Activated CD4-positive, CD25-positive, alpha-beta regulatory T cell (primary cell): ENCODE data around the gene CAV1.

Experiments used
- DNase-seq, 4 experiments: peaks; one replicate each; lab custom pipeline; 2025; lab: John Stamatoyannopoulos, UW

Gene CAV1

DNA sequence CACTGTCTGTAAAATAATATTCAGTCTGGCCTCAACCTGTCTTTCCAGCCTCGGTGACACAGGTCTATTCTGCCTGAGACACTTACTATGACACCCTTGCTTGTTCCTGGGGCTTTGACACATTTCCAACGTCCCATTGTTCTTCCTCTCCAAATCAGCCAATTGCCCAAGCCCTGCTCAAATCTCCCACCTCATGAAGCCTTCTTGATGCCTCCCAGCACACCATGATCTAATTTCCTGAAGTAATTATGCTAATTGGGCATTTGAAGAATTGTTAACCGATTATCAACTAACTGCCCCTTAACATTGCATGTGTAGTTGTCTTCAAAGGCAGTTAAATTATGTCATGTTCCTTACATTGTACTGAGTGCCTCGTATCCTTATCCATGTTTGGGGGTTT, 33.1 kb downstream of the CAV1 start:
- no peak for DNase-seq

- DNase-seq: no peak
These were observed 35.5 kb downstream of the CAV1 start for GRCh38 chr7:116560021-116560970.

DNA sequence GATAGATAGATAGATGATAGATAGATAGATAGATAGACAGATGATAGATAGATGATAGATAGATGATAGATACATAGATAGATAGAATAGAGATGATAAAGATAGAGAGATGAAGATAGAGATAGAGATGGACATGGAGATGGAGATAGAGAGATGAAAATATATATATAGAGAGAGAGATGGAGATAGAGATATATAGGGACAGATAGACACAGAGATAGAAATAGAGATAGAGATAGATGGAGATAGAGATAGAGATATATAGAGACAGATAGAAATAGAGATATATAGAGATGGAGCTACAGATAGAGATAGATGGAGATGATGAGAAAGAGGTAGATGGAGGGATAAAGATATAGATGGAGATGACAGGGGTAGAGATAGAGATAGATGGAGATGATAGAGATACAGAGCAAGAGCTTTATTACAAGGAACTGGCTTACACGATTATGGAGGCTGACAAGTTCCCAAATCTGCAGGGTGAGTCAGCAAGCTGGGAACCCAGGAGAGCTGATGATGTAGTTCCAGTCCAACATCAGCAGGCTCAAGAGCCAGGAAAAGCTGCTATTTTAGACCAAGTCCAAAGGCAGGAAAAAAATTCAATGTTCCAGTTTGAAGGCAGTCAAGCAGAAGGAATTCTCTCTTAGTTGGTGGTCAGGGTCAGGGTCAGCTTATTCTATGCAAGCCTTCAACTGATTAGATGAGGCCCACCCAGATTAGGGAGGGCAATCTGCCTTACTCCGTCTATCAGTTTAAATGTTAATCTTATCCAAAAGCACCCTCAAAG, 37.1 kb downstream of the CAV1 start:
- no peak for DNase-seq

DNA sequence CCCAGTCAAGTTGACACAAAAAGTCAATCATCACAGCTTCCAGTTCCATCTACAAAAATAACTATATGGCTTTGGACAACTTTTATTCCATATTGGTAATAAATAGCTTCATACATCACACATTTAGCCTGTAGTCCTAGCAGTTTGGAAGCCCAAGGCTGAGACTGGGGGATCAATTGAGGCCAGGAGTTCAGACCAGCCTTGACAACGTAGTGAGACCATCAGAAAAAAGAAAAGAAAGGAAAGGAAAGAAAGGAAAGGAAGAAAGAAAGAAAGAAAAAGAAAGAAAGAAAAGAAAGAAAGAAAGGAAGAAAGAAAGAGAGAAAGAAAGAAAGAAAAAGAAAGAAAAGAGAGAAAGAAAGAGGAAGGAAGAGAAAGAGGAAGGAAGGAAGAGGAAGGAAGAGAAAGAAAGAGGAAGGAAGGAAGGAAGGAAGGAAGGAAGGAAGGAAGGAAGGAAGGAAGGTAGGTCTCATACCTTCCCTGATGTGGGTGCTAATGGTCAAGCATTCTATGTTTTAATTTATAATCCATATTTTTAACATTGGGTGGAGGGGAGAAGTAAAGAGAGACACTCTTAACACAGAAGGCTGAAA, 37.8 kb downstream of the CAV1 start:
- no peak for DNase-seq

- DNase-seq: no peak
These were observed 41.1 kb downstream of the CAV1 start for GRCh38 chr7:116565981-116566380.

- DNase-seq: no peak
These were observed 41.8 kb downstream of the CAV1 start for GRCh38 chr7:116566666-116567065.

DNA sequence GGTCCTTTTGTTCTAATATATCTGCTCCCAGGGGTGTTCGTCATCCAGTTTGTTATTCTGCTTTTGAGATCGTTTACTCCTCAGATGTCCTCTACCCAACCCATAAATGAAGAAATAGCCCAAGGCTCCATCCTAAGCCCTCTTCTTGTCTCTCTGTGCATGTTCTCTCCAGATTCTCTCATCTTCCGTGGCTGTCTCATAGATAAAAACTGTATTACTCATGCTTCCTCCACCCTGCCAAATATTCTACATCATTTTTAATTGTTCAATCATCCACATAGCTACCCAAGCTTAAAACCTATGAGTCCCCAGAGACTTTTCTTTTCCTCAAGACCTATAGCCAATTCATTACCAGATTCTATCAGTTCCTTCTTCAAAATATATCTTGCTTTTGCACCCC, 44.9 kb downstream of the CAV1 start:
- no peak for DNase-seq

DNA sequence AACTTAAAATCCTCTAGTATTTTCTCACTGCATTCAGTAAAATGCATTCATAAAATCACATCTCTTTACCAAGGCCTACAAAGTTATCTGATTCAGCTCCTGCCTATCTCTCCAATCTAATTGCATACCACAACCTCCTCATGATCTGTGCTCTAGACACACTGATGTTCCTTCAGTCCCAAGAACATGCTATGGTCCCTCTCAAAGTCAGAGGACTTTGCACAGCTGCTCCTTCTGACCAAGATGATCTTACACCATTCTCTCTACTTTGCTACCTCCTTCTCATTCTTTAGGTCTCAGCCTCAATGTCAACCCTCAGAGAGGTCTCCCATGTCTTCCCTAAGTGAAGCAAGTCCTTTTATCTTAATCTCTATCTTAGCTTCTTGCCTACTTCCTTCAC, 45.5 kb downstream of the CAV1 start:
- DNase-seq: no peak

DNA sequence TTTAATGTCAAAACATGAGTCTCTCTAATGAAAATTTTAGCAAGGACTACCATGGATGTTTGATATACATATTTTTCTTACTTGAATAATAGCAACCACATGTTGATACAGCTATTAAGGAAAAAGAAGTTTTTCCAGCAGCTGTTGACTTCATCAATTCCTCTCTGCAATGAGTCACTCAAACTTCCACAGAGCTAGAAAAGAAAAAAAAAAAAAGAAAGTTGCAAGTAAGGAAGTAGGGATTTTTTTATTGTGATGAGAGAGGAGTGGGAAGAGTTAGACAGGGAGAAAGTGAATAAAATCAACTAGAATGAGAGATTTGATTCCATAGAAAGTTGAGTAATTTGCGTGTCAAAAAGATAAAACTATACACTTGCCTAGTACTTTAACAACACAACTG, 46.2 kb downstream of the CAV1 start:
- DNase-seq: no peak

DNA sequence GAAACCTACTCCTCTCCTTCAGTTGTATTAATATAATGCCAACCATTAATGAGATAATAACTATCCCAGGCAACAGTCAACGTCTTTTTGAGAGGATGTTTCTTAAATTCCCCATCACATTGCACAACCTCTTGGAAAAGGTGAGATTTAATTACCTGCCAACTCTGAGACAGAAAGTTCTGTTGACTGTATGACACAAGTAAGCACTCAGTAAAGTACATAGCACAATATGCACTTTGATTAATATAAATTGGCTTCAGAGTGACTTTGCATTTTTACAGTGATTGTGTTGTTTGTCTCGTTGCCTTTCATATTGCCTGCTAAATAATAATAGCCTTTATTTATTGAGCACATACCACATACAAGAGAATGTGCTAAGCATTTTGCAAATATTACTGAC, 46.7 kb downstream of the CAV1 start:
- DNase-seq: no peak

DNA sequence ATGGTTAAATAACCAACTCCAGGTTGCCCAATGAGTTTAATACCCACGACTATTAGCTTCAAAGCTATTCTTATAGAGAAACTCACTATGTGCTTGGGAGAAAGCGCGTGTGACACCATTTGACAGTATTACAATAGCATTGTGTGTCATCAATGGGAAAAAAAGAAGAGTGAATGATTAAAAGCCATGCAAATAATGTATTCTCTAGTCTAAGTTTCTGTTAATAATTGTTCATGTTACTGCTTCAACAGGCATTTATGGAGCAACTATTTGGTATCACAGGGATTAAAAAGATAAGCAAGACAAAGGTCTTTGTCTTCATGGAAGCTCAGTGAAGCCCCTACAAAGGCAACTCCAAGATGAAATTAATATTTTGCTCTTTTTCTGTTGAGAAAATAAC, 47.2 kb downstream of the CAV1 start:
- no peak for DNase-seq

GRCh38 chr7:116573541-116573940, 48.7 kb downstream of the CAV1 start:
- no peak for DNase-seq

- no peak for DNase-seq
These were observed 49.4 kb downstream of the CAV1 start for GRCh38 chr7:116574025-116574822.

GRCh38 chr7:116575853-116576252, 51.0 kb downstream of the CAV1 start:
- no peak for DNase-seq

- no peak for DNase-seq
These were observed 51.8 kb downstream of the CAV1 start for GRCh38 chr7:116576350-116577319.

GRCh38 chr7:116577320-116577871, 52.6 kb downstream of the CAV1 start:
- no peak for DNase-seq

DNA sequence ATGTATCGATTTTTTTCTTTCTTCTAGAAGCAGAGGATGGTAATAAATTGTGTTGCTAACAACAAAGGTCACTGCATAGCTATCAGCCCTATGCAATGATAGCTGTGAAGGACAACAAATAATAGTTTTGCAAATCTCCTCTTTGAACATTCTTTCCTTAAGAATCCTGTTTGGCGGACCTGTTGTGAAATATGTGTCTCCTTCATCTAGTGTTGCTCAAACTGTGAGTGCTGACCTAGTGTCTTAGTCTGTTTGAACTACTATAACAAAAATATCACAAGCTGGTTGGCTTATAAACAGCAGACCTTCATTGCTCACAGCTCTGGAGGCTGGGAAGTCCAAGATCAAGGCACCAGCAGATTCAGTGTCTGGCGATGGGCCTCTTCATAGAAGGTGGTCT, 53.7 kb downstream of the CAV1 start:
- no peak for DNase-seq

DNA sequence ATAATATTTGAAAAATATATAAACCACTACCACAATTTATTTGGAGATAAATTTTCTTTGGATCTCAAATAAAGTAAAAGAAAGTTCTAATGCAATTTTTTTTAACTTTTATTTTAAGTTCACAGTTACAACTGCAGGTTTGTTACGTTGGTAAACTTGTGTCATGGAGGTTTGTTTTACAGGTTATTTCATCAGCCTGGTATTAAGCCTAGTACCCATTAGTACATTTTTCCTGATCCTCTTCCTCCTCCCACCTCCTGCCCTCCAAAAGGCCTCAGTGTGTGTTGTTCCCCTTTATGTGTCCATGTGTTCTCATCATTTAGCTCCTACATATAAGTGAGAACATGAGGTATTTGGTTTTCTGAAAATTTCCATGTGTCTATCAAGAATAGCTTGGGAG, 54.5 kb downstream of the CAV1 start:
- DNase-seq: no peak

GRCh38 chr7:116579835-116580234, 55.0 kb downstream of the CAV1 start:
- DNase-seq: no peak

GRCh38 chr7:116582164-116582732, 57.4 kb downstream of the CAV1 start:
- DNase-seq: no peak
